WERI-Rb-1 (cell line): ENCODE data around the gene SHC4.

Source experiments
- DNase-seq: peaks from one replicate; pipeline ENCODE4 v3.0.0-alpha.2; 2020
- H3K27ac ChIP-seq: fragments of 250-450 bp; sonication (Bioruptor Pico); 2 replicates; pipeline ENCODE4 v1.5.1; 2020; ENCODE audit warnings: mild to moderate bottlenecking, moderate library complexity
- H3K27me3 ChIP-seq: fragments of 250-450 bp; sonication (Bioruptor Pico); 2 replicates; pipeline ENCODE4 v1.5.1; 2021; ENCODE audit warnings: mild to moderate bottlenecking, low read depth, moderate library complexity; ENCODE audit not compliant: insufficient read depth, severe bottlenecking
- H3K36me3 ChIP-seq: fragments of 250-450 bp; sonication (Bioruptor Pico); 2 replicates; pipeline ENCODE4 v1.5.1; 2020; ENCODE audit warnings: mild to moderate bottlenecking, moderate library complexity
- H3K4me3 ChIP-seq: 2 replicates; pipeline ENCODE4 v1.5.1; 2011; ENCODE audit warnings: low read depth, mild to moderate bottlenecking, control low read depth, low read length
- H3K9me3 ChIP-seq: fragments of 250-450 bp; sonication (Bioruptor Pico); 2 replicates; pipeline ENCODE4 v1.5.1; 2021; ENCODE audit warnings: mild to moderate bottlenecking, moderate library complexity; ENCODE audit not compliant: severe bottlenecking
- CTCF ChIP-seq: IDR thresholded peaks from 2 replicates; pipeline ENCODE4 v1.5.1; 2011; ENCODE audit warnings: low read depth, mild to moderate bottlenecking, control low read depth, inconsistent platforms, low read length

The SHC4 gene

GRCh38 chr15:48905847-48906246 is 57.9 kb downstream of the SHC4 start:
- Histone ChIP-seq H3K36me3 (no peaks in the 10 kb centered on the region), H3K4me3 (no peak overlapping the region), H3K27ac (no peak overlapping the region), H3K9me3 (no peaks in the 10 kb centered on the region), H3K27me3 (no peaks in the 10 kb centered on the region)
- DNase-seq = no peak
- no peak for TF ChIP-seq CTCF

- Histone ChIP-seq H3K9me3 (no peaks in the 10 kb centered on the region), H3K27ac (no peak overlapping the region), H3K27me3 (no peaks in the 10 kb centered on the region), H3K4me3 (no peak overlapping the region), H3K36me3 (no peaks in the 10 kb centered on the region)
- no peak for TF ChIP-seq CTCF
- DNase-seq = no peak
These were observed 58.5 kb downstream of the SHC4 start for GRCh38 chr15:48905216-48905615.

- H3K36me3 ChIP-seq = no peaks in the 10 kb centered on the region
- H3K27ac ChIP-seq = no peak overlapping the region
- H3K9me3 ChIP-seq = no peaks in the 10 kb centered on the region
- no peak for DNase-seq
- H3K27me3 ChIP-seq = no peaks in the 10 kb centered on the region
- H3K4me3 ChIP-seq = no peak overlapping the region
- no peak for TF ChIP-seq CTCF
These were observed 59.0 kb downstream of the SHC4 start for GRCh38 chr15:48904758-48905157.

- Histone ChIP-seq H3K27ac (no peak overlapping the region), H3K4me3 (no peak overlapping the region), H3K9me3 (no peaks in the 10 kb centered on the region), H3K36me3 (no peaks in the 10 kb centered on the region), H3K27me3 (no peaks in the 10 kb centered on the region)
- no peak for DNase-seq
- TF ChIP-seq CTCF = no peak
These were observed 63.9 kb downstream of the SHC4 start for GRCh38 chr15:48899793-48900192.

- no peak for TF ChIP-seq CTCF
- no peaks in the 10 kb centered on the region for H3K9me3 ChIP-seq
- H3K36me3 ChIP-seq = no peaks in the 10 kb centered on the region
- H3K27ac ChIP-seq = no peak overlapping the region
- no peaks in the 10 kb centered on the region for H3K27me3 ChIP-seq
- DNase-seq = no peak
- no peak overlapping the region for H3K4me3 ChIP-seq
These were observed 65.3 kb downstream of the SHC4 start for GRCh38 chr15:48898446-48898845.

GRCh38 chr15:48898032-48898431 is 65.7 kb downstream of the SHC4 start:
- no peak for DNase-seq
- Histone ChIP-seq H3K27ac (no peak overlapping the region), H3K9me3 (no peaks in the 10 kb centered on the region), H3K27me3 (no peaks in the 10 kb centered on the region), H3K36me3 (no peaks in the 10 kb centered on the region), H3K4me3 (no peak overlapping the region)
- no peak for TF ChIP-seq CTCF
